Activated CD4-positive, alpha-beta T cell treated with anti-CD3 and anti-CD28 coated beads, Interleukin-2, amount 50 U/mL, for 16 hours (primary cell): ENCODE measurements around the gene FHOD1.

ENCODE experiments used
- DNase-seq: peaks from one replicate; pipeline ENCODE4 v3.0.0-alpha.2; 2020

Gene FHOD1

GRCh38 chr16:67247192-67248072 lies at the start of gene FHOD1:
Gene FHOD1, minus strand, starts transcription at chr16:67247481. Its CDS starts 71 bp downstream, at chr16:67247410.
- peak; percentile 99 for DNase-seq

GRCh38 chr16:67296420-67296819 lies 49.1 kb upstream of the FHOD1 start:
- DNase-seq = no peak

GRCh38 chr16:67294938-67295361 lies 47.7 kb upstream of the FHOD1 start:
- DNase-seq = no peak

GRCh38 chr16:67294171-67294757 lies 47.0 kb upstream of the FHOD1 start:
- DNase-seq = no peak

- DNase-seq = no peak
These were observed 44.2 kb upstream of the FHOD1 start for GRCh38 chr16:67291461-67291860.

GRCh38 chr16:67287960-67288359 lies 40.7 kb upstream of the FHOD1 start:
- DNase-seq = no peak

- DNase-seq = no peak
These were observed 39.4 kb upstream of the FHOD1 start for GRCh38 chr16:67286441-67287235.

GRCh38 chr16:67284699-67285646 lies 37.7 kb upstream of the FHOD1 start:
- no peak for DNase-seq

GRCh38 chr16:67283826-67284555 lies 36.7 kb upstream of the FHOD1 start:
- DNase-seq = no peak

GRCh38 chr16:67283039-67283825 lies 36.0 kb upstream of the FHOD1 start:
- DNase-seq = no peak

GRCh38 chr16:67282447-67282805 lies 35.1 kb upstream of the FHOD1 start:
- no peak for DNase-seq

GRCh38 chr16:67281536-67282446 lies 34.5 kb upstream of the FHOD1 start:
- DNase-seq = no peak

- DNase-seq = no peak
These were observed 33.1 kb upstream of the FHOD1 start for GRCh38 chr16:67280090-67281015.

GRCh38 chr16:67279296-67280089 lies 32.2 kb upstream of the FHOD1 start, which contains the start of gene PLEKHG4:
Gene PLEKHG4, plus strand, starts transcription at chr16:67279532. Its CDS starts 513 bp downstream, at chr16:67280045.
- peak; percentile 88 for DNase-seq

- DNase-seq = peak; percentile 60
These were observed 31.6 kb upstream of the FHOD1 start for GRCh38 chr16:67278773-67279295.

GRCh38 chr16:67277999-67278772 lies 30.9 kb upstream of the FHOD1 start:
- no peak for DNase-seq
